Pulmonary artery endothelial cell (primary cell): Measurements from ENCODE around the gene BMPER. TPM values are rescaled to one million over a fixed set of nuclear protein-coding genes. Genes with fewer than 3 reads are reported as not detected.

Experiments used
- DNase-seq: peaks from one replicate; pipeline ENCODE4 v3.0.0-alpha.2; 2011; ENCODE audit warnings: low read depth, low spot score
- total RNA-seq: library from RNA; depleted of rRNA; stranded (reverse); fragments of >200 nt; gene quantifications from 2 replicates; pipeline ENCODE4 v1.2.3, GENCODE V29; 2014

The BMPER gene
- total RNA-seq, 1 donor from 2014 or later = 0.46 TPM

GRCh38 chr7:33964417-33965182, 59.3 kb downstream of the BMPER start:
- no peak for DNase-seq

GRCh38 chr7:33965183-33965744, 59.9 kb downstream of the BMPER start:
- no peak for DNase-seq

GRCh38 chr7:33968591-33968990, 63.3 kb downstream of the BMPER start:
- no peak for DNase-seq

- DNase-seq = no peak
Measured at GRCh38 chr7:33970536-33970935, 65.2 kb downstream of the BMPER start.

GRCh38 chr7:33971106-33971505, 65.8 kb downstream of the BMPER start:
- no peak for DNase-seq

- no peak for DNase-seq
Measured at GRCh38 chr7:33973231-33974015, 68.1 kb downstream of the BMPER start.

GRCh38 chr7:33979300-33979806, 74.0 kb downstream of the BMPER start:
- no peak for DNase-seq

- no peak for DNase-seq
Measured at GRCh38 chr7:33979807-33980355, 74.5 kb downstream of the BMPER start.

- no peak for DNase-seq
Measured at GRCh38 chr7:33981226-33981625, 75.9 kb downstream of the BMPER start.

GRCh38 chr7:33981671-33982424, 76.5 kb downstream of the BMPER start:
- DNase-seq = no peak

GRCh38 chr7:33982425-33982786, 77.1 kb downstream of the BMPER start:
- DNase-seq = peak; percentile 5

- DNase-seq = no peak
Measured at GRCh38 chr7:33986451-33986850, 81.1 kb downstream of the BMPER start.

- peak; percentile 36 for DNase-seq
Measured at GRCh38 chr7:33986951-33987947, 81.9 kb downstream of the BMPER start.

GRCh38 chr7:33996899-33997298, 91.6 kb downstream of the BMPER start:
- no peak for DNase-seq

- DNase-seq = no peak
Measured at GRCh38 chr7:33998476-33998875, 93.1 kb downstream of the BMPER start.

GRCh38 chr7:34011017-34011695, 105.8 kb downstream of the BMPER start:
- no peak for DNase-seq

GRCh38 chr7:34011696-34012095, 106.4 kb downstream of the BMPER start:
- DNase-seq = no peak

GRCh38 chr7:34013421-34013820, 108.1 kb downstream of the BMPER start:
- DNase-seq = no peak

- DNase-seq = no peak
Measured at GRCh38 chr7:34015651-34016050, 110.3 kb downstream of the BMPER start.
